IMR-90 (cell line): ENCODE data around the gene CHPT1.

Source experiments
- CEBPB ChIP-seq: IDR thresholded peaks from 2 replicates; pipeline ENCODE4 v1.6.1; 2012; ENCODE audit warnings: low read depth, low read length, improper control_type of control experiment
- CTCF ChIP-seq: conservative IDR thresholded peaks from 2 replicates; pipeline ENCODE4 v1.5.1; 2012; ENCODE audit warnings: mild to moderate bottlenecking, low read depth, low read length, improper control_type of control experiment
- FOS ChIP-seq: fragments of 150-350 bp; IDR thresholded peaks from 2 replicates; pipeline ENCODE4 v1.6.1; 2016; ENCODE audit warnings: low read depth, low read length
- RAD21 ChIP-seq: IDR thresholded peaks from 2 replicates; pipeline ENCODE4 v1.6.1; 2012; ENCODE audit warnings: low read length, improper control_type of control experiment

DNA sequence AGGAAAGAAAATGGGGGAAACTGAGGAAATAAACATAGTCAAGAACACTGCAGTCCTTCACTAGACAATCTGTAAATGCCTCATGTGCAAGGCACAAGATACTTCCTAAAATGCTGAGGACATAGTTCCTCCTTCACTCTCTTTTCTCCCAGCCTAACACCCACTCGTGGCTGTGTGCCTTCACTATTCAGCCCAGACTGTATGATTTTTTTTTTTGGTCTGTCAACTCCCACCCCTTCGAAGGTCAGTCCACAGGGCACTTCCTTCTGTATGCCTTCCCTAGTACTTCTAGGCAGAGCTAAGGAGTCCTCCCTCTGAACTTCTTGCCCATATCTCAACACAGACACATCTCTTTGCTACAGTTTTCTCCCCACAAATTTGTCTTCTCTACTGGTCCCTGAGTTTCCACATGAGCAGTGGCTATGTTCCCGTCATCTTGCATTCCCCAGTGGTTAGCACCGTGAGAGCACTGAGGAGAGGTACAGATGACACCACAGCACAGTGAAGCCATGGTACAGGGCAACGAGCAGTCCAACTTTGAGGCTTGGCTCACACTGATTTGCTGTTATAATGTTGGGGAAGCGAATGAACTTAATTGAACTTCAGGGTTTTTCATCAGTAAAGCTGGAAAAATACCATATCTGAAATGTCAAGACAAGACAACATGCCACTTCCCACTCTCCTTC lies 65.9 kb downstream of the CHPT1 start:
- TF ChIP-seq CTCF, result no peak
- TF ChIP-seq FOS, result no peak
- TF ChIP-seq RAD21, result no peak
- no peak for TF ChIP-seq CEBPB
